ENCODE measurements around the gene PMEL. TPM values are rescaled to one million over a fixed set of nuclear protein-coding genes. Genes with fewer than 3 reads are reported as not detected.

PMEL gene
- total RNA-seq, 4 donors from 2014 or later, result 1.1 to 2.0 TPM; not detected in 2

DNA sequence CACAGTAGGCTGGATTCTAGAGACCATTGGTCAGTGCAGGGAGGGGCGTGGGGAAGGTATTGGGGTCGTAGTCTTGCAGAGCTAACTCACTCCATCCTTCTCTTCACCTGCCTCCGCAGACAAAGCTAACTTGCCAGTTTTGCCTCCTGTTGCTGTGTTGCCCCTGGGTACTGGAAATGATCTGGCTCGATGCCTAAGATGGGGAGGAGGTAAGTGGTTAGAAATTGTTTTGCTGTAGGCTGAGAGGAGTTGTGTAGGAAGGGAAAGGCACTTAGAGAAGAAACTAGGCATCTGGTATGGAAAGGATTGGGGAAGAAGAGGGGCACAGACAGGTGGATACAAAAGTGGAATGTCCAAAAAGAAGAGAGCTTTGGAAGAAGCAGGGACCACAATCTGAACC is 23.8 kb downstream of the PMEL start:
- TF ChIP-seq, protein P1, sequence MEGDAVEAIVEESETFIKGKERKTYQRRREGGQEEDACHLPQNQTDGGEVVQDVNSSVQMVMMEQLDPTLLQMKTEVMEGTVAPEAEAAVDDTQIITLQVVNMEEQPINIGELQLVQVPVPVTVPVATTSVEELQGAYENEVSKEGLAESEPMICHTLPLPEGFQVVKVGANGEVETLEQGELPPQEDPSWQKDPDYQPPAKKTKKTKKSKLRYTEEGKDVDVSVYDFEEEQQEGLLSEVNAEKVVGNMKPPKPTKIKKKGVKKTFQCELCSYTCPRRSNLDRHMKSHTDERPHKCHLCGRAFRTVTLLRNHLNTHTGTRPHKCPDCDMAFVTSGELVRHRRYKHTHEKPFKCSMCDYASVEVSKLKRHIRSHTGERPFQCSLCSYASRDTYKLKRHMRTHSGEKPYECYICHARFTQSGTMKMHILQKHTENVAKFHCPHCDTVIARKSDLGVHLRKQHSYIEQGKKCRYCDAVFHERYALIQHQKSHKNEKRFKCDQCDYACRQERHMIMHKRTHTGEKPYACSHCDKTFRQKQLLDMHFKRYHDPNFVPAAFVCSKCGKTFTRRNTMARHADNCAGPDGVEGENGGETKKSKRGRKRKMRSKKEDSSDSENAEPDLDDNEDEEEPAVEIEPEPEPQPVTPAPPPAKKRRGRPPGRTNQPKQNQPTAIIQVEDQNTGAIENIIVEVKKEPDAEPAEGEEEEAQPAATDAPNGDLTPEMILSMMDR (IDR thresholded peaks at IDR 0.05; ENCODE audit: low read depth), result no peak

DNA sequence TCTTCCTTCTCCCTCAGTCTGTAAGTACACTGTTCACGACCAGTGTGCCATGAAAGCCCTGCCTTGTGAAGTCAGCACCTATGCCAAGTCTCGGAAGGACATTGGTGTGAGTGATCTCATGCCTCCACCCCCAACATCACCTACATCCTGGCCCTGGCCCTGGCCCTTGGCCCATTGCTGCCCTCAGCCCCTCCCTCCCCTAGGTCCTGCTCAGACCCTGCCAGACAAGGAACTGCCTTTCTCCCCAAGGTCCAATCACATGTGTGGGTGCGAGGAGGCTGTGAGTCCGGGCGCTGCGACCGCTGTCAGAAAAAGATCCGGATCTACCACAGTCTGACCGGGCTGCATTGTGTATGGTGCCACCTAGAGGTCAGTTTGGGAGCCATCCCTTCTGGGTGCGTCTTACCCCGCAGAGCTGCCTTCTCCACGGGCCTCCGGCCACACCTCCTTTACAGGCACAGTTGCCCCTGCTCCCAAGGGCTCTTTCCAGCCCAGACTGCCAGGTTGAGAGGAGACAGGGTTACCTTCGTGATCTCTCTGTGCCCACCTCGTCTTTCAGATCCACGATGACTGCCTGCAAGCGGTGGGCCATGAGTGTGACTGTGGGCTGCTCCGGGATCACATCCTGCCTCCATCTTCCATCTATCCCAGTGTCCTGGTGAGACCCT is 25.6 kb downstream of the PMEL start:
- TF ChIP-seq, protein P1 (IDR thresholded peaks at IDR 0.05; ENCODE audit: low read depth), result no peak

DNA sequence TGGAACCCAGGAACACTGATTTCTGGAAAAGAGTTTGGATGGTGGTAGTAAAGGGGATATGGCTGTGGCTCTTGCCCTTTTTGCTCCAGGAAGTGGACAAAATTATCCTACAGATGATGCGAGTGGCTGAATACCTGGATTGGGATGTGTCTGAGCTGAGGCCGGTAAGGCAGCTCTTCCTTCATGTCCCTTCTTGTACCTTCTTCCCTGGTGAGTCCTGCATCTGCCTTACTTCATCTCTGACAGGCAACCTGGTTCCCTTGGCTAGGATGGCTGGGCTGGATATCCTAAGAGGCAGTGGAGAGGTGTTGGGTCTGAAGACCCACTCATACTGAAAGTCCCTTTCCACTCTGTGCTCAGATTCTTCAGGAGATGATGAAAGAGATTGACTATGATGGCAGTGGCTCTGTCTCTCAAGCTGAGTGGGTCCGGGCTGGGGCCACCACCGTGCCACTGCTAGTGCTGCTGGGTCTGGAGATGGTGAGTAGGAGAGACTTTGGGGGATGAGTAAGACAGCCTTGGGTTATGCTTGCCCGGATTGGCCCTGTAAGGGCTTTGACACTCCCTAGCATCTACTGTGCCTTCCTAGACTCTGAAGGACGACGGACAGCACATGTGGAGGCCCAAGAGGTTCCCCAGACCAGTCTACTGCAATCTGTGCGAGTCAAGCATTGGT is 26.9 kb downstream of the PMEL start:
- TF ChIP-seq, protein P1 (IDR thresholded peaks at IDR 0.05; ENCODE audit: low read depth), result no peak

DNA sequence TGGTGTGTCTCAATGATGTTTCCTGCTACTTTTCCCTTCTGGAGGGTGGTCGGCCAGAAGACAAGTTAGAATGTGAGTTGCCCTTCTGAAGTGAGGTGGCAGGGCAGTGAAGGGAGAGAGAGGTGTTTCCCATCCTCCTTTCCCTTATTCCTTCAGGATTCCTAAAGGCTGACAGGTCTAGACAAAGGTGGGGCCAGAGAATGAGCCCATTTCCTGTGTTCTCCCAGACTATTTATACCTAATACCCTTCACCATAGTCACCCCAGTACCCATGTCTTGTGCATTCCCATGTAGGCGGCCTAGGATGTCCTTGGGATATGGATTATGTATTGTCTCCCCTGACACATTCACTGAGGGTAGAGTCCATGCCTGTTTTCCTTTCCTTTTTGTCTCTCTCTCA is 27.9 kb downstream of the PMEL start:
- TF ChIP-seq, protein P1 (IDR thresholded peaks at IDR 0.05; ENCODE audit: low read depth), result no peak

DNA sequence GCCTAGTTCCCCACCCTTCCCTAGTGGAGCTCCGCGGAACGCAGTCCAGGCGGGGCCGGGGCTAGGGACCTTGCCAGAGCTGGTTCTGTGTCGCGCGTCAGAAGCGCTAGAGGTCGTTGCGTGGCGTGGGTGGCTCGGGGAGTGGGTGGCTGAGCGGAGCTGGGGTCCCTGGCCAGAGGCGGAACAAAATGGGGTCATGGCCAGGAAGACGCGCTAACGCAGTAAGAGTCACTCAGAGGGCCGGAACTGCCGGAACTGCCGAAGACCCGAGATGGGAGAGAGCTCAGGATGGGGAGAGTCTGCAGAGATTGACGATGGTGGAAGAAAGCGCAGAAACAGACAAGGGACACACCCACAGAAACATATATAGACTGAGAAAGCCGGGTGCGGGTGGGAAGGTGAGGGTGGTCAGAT is 30.1 kb downstream of the PMEL start:
- TF ChIP-seq, protein P1 (IDR thresholded peaks at IDR 0.05; ENCODE audit: low read depth), result no peak

DNA sequence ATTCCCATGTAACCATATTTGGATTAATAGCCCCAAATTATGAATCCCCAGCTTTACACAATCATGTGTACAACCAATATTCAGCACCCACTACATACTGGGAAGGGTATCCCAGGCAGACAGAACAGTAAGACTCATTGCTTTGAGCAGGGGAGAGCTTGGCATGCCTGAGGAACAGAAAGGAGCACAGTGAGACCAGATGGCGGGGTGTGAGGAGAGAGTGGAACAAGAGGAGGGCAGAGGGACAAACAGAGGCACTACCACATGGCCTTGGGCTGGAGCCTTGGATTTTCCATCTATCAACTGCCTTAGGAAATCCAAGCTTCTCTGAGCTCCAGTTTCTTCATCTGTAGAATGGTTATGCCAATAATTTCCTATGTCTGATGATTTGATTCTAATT is 31.1 kb downstream of the PMEL start:
- TF ChIP-seq, protein P1 (IDR thresholded peaks at IDR 0.05; ENCODE audit: low read depth), result no peak

DNA sequence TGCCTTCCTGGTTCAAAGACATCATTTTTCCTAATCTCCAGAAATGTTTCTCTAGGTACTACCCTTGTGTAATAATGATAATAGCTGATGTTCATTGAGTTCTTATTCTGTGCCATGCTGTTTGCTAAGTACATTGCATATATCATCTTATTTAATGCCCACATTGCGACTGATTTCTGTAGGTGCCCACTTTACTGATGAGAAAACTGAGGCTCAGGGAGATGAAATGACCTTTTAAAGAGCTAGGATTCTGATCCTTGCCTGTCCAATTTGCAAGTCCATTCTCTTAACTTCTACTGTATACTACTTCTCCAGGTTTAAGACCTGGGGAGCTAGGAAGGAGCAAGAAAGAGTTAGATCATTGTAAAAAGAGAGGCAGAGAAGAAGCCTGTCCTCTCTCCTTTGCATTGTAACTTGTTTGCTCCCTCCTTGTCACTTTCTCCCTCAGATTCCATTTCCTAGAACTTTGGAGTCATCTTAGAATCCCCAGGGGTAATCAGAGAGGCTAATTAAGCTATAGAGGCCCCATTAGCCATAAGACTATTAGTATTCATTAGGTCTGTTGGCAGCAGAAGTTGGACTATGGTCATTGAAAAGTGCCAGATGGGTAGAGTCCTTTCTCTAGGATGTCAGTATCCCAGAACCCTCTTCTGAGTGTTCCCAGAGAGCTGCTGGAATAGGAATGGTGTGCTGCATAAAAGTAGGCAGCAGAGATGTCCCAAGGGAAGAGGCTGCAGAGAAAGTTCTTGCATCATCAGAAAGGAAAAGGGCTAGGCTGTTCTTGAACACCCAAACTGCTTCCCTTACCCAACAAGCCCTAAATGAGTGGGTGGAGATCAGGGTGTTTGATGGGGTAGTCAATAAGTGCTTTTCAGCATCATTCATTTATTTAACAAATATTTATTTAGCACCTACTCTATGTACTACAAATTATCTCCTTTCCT is 31.8 kb downstream of the PMEL start:
- TF ChIP-seq, protein P1 (IDR thresholded peaks at IDR 0.05; ENCODE audit: low read depth), result no peak

All from subcutaneous adipose tissue (tissue), 4 donors.